Omental fat pad (tissue), 4 donors: ENCODE measurements around the gene GRM8. TPM values are rescaled to one million over a fixed set of nuclear protein-coding genes. Genes with fewer than 3 reads are reported as not detected.
"Not testable (repeated sequence)": the region's sequence is repeated elsewhere in the genome, so short reads cannot be mapped to it uniquely, and the experiment has no call there.

ENCODE experiments used
- ATAC-seq: fragments of 150-250 bp; one replicate; pipeline ENCODE4 v1.9.1; 2016; ENCODE audit warnings: mild to moderate bottlenecking, moderate library complexity; ENCODE audit not compliant: low FRiP score
- DNase-seq: peaks from one replicate; pipeline ENCODE4 v3.0.0-alpha.2; 2019; ENCODE audit warnings: low spot score
- total RNA-seq, 4 donors: library from RNA; depleted of rRNA; stranded (reverse); fragments of >200 nt; gene quantifications; one replicate each; pipeline ENCODE4 v1.1.0, GENCODE V29; 2016
- TF ChIP-seq, protein P1 (sequence below), 3 donors: fragments of 450-650 bp; IDR thresholded peaks; one replicate each; pipeline ENCODE4 v1.5.1; 2016 to 2017; ENCODE audit warnings: antibody characterized with exemption in 3 of 3, mild to moderate bottlenecking in 3 of 3, moderate library complexity in 2 of 3

The GRM8 gene
- total RNA-seq, 4 donors from 2014 or later = not detected

DNA sequence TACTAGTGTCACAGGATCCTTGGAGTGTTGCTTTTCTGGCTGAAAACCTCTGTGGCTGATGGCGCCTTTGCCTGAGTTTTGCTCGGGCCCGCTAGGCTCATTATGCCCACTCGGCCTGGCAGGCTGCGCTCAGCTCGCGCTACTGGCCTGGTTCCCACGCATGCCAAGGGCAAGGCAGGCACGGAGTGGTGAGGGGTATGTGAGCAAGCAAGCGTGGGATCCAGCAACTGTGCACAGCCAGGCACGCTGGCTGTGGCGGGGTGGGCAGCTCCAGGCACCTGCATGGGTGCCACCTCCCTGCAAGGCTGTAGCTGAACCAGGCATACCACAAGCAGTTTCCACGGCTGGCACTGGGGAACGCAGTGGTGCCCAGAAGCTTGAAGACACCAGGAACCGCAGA is 562.6 kb downstream of the GRM8 start:
- ATAC-seq = no peak
- TF ChIP-seq, protein P1, sequence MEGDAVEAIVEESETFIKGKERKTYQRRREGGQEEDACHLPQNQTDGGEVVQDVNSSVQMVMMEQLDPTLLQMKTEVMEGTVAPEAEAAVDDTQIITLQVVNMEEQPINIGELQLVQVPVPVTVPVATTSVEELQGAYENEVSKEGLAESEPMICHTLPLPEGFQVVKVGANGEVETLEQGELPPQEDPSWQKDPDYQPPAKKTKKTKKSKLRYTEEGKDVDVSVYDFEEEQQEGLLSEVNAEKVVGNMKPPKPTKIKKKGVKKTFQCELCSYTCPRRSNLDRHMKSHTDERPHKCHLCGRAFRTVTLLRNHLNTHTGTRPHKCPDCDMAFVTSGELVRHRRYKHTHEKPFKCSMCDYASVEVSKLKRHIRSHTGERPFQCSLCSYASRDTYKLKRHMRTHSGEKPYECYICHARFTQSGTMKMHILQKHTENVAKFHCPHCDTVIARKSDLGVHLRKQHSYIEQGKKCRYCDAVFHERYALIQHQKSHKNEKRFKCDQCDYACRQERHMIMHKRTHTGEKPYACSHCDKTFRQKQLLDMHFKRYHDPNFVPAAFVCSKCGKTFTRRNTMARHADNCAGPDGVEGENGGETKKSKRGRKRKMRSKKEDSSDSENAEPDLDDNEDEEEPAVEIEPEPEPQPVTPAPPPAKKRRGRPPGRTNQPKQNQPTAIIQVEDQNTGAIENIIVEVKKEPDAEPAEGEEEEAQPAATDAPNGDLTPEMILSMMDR (IDR thresholded peaks at IDR 0.05) = no peak
- DNase-seq = no peak

DNA sequence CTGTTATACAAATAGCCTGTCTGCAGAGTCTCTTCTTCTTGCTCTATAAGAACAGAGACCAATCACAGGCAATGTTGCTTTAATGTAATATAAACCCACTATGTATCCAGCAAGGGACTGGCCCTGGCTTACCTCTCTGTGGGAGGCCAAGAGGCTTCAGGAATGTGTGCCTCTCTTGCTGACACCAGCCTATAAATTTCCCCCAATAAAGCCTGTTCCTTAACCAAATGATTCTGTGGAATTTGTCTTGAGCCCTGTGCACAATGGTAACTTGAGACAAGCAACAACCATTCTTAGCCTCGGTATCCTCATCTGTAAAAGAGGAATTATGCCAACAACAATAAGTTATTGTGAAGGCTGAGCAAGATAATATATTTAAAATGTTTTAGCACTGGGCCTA is 563.7 kb downstream of the GRM8 start:
- DNase-seq (no peak), ATAC-seq (no peak)
- TF ChIP-seq, protein P1 (IDR thresholded peaks at IDR 0.05) = no peak

DNA sequence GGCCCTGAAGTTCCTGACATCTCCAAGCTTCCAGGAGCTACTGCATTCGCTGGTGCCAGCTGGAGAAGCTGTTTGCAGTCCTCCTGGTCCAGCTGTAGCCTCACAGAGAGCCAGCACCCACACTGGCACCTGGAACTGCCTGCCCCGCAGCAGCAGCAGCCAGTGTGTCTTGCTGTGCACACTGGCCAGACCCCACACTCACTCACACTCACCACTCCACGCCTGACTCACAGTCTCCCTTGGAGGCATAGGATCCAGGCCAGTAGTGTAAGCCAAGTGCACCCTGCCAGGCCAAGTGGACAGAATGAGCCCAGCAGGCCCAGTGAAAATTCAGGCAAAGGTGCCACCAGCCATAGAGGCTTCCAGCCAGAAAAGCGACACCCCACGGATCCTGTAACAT is 566.3 kb downstream of the GRM8 start:
- TF ChIP-seq, protein P1 (IDR thresholded peaks at IDR 0.05) = no peak
- ATAC-seq (no peak), DNase-seq (no peak)

DNA sequence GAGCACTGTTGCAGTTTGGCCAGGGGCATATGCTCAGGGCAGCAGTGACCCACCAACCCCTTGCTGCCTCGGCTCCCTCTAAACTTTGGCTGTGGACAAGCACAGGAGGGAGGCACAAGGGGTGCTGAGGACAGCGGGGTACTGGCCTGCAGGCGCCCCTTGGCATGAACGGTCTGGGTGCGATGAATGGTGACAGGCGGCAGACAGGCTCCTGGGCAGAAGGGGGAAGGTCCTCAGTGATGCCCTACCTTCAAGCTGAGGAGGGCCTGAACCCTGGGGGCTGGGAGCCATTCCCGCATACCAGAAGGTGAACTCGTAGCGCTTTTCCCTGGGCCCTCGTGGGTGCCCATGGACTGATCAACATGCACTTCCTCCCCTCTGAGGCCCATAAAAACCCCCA is 567.1 kb downstream of the GRM8 start:
- ATAC-seq = no peak
- TF ChIP-seq, protein P1 (IDR thresholded peaks at IDR 0.05) = no peak
- no peak for DNase-seq

DNA sequence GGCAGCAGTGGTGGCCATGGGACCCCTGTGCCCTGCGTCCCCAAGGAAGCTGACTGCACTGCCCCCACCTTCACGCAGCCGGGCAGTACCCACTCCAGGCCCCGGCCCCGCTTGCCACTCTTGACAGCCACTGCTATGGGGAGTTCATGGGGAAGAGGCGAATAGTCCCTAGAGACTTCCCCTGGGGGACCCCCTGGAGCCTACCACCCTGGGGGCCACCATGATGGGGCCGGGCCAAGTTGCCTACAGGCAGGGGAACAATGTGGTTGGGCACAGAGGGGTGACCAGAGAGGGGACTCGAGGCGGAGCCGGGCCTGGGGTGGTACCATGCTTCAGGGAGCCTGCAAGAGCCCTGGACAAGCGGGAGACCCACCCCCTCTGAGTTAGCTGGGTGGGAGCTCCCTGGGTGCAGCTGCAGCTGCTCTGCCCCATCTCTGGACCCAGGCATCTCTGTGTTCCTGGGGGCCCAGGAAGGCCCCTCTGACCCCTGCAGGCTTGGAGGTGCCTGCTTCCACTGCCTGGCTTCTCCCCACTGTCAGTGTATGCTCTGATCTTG is 567.6 kb downstream of the GRM8 start:
- ATAC-seq (no peak), DNase-seq (no peak)
- TF ChIP-seq, protein P1 (IDR thresholded peaks at IDR 0.05) = no peak

DNA sequence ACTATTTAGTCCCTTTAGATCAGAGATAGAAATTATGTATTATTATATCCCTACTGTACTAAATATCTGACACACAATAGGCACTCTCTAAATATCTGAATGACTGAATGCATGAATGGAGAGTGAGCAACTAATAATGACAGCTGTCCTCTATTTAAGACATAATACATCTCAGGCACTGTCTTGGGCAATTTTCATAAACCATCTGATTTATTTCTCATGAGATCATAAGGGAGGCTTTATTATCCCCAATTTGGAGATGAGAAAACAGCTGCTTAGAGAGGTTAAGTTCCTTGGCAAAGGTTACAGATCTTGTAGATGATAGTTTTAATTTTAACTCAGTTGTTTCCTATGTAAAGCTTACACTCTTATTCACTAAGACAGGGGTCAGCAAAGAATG is 570.6 kb downstream of the GRM8 start:
- ATAC-seq (no peak), DNase-seq (no peak)
- TF ChIP-seq, protein P1 (IDR thresholded peaks at IDR 0.05) = no peak

DNA sequence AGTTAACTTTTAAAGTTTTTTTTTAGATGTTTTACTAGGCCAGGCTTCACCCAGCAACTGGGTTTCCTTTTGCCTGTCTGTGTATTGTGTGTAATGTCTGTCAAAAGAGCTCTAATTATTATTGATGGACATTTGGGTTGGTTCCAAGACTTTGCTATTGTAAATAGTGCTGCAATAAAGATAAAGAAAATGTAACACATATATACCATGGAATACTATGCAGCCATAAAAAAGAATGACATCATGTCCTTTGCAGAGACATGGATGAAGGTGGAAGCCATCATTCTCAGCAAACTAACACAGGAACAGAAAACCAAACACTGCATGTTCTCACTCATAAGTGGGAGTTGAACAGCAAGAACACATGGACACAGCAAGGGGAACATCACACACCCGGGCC is 584.0 kb downstream of the GRM8 start:
- DNase-seq, ATAC-seq: not testable (repeated sequence)

DNA sequence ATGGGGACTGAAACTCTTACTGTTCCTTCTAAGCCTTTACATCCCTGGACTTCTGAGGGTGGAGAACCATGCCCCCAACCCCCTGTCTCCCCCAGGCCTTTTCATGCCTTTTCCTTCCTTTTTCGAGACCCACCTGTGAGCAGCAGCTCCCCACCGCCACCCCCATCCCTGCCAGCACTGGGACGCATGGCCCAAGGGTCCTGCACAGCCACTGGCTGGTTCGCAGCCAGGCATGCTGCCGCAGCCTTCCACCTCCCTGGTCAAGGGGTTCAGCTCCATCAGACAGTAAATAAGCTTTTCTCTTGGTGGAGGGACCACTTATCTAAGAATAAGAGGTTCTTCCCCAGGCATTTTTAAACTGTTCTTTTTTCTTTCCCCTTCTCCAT is 584.4 kb downstream of the GRM8 start:
- DNase-seq = no peak
- TF ChIP-seq, protein P1 (IDR thresholded peaks at IDR 0.05) = no peak

More for the DNA sequence above, 584.4 kb downstream of the GRM8 start:
- ATAC-seq = no peak
